GM13977 (cell line): ENCODE data around the gene JCAD.

Experiments used
- DNase-seq: peaks from one replicate; pipeline ENCODE4 v3.0.0; 2012; ENCODE audit warnings: low spot score
- CTCF ChIP-seq: IDR thresholded peaks from 2 replicates; pipeline ENCODE4 v1.5.1; 2012; ENCODE audit warnings: mild to moderate bottlenecking, control low read depth; ENCODE audit not compliant: insufficient read depth; ENCODE audit errors: extremely low read depth, missing control alignments
- in situ Hi-C: fragments of 300-500 bp; cut with MboI; formaldehyde crosslinking; loops from one replicate; pipeline ENCODE4 v1.12.0; 2022; ENCODE audit warnings: low sequenced_read_pairs, low pct_unique_long_range_greater_than_20kb, mixed read lengths, inconsistent platforms; ENCODE audit not compliant: unreplicated experiment

JCAD gene

GRCh38 chr10:30019468-30019867 is 39.9 kb downstream of the JCAD start:
- in situ Hi-C loops, result no loop called here
- DNase-seq, result no peak
- TF ChIP-seq CTCF, result no peak

DNA sequence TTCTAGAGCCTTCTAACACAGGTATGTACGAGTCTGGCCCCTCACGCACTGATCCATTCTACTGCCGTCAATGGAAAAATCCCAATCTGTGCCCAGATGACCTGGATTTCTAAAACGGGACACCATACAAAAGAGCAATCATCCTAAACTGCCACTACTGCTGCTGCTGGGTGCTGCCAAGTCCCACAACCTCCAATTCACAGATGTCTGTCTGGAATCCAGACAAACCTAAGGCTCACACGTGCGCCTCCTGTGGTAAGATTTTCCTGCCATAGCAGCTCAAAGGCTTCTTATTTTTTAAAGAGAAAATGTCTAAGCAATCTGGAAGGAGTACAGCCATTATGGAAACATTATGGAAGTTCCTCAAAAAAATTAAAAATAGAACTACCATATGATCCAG is 40.9 kb downstream of the JCAD start:
- in situ Hi-C loops, result no loop called here
- no peak for DNase-seq

GRCh38 chr10:30017966-30018365 is 41.4 kb downstream of the JCAD start:
- no peak for DNase-seq
- no peak for TF ChIP-seq CTCF
- in situ Hi-C loops, result no loop called here

More for the DNA sequence above, 40.9 kb downstream of the JCAD start:
- TF ChIP-seq CTCF, result no peak

GRCh38 chr10:30017556-30017955 is 41.8 kb downstream of the JCAD start:
- no peak for DNase-seq
- in situ Hi-C loops, result no loop called here
- TF ChIP-seq CTCF, result no peak

DNA sequence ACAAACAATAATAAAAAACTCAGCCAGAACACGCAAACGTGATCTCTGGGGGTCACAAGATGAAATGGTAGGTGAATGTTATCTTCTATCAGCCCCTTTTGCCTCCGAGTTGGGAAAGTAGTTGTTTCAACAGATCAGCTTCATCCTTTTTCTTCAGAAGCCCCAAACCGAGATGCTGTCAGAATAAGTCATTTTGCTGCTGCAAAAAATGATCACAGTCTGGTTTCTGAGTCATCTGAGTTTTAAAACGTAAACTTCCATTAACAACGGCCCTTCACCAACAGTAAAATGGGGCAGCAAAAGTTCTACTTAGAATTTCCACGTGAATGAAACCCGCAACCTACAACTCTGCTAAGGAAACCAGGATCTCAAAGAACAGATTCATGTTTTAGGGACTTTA is 44.9 kb downstream of the JCAD start:
- no peak for TF ChIP-seq CTCF
- no peak for DNase-seq
- in situ Hi-C loops, result no loop called here

- TF ChIP-seq CTCF, result no peak
- no peak for DNase-seq
- in situ Hi-C loops, result no loop called here
These were observed 45.6 kb downstream of the JCAD start for GRCh38 chr10:30013757-30014156.
